Ishikawa (cell line): ENCODE data around the gene SSMEM1.

Experiments used
- CEBPB ChIP-seq: IDR thresholded peaks from 2 replicates; pipeline ENCODE4 v1.6.1; 2012
- CREB1 ChIP-seq: IDR thresholded peaks from 2 replicates; pipeline ENCODE4 v1.6.1; 2012; ENCODE audit warnings: low read depth
- EGR1 ChIP-seq: IDR thresholded peaks from 2 replicates; pipeline ENCODE4 v1.6.1; 2012
- EP300 ChIP-seq: IDR thresholded peaks from 2 replicates; pipeline ENCODE4 v1.6.1; 2012; ENCODE audit warnings: borderline replicate concordance
- FOXM1 ChIP-seq: IDR thresholded peaks from 2 replicates; pipeline ENCODE4 v1.6.1; 2012; ENCODE audit warnings: low read depth, borderline replicate concordance
- MAX ChIP-seq: IDR thresholded peaks from 2 replicates; pipeline ENCODE4 v1.6.1; 2012
- NFIC ChIP-seq: IDR thresholded peaks from 2 replicates; pipeline ENCODE4 v1.6.1; 2012
- RAD21 ChIP-seq: IDR thresholded peaks from 2 replicates; pipeline ENCODE4 v1.6.1; 2012; ENCODE audit warnings: low read depth
- REST ChIP-seq: IDR thresholded peaks from 2 replicates; pipeline ENCODE4 v1.6.1; 2012; ENCODE audit warnings: low read depth, mild to moderate bottlenecking
- TAF1 ChIP-seq: IDR thresholded peaks from 2 replicates; pipeline ENCODE4 v1.6.1; 2012; ENCODE audit warnings: low read depth, mild to moderate bottlenecking
- TCF12 ChIP-seq: IDR thresholded peaks from 2 replicates; pipeline ENCODE4 v1.6.1; 2012; ENCODE audit warnings: low read depth
- TEAD4 ChIP-seq: IDR thresholded peaks from 2 replicates; pipeline ENCODE4 v1.6.1; 2012
- YY1 ChIP-seq: IDR thresholded peaks from 2 replicates; pipeline ENCODE4 v1.6.1; 2012; ENCODE audit warnings: low read depth
- ZBTB7A ChIP-seq: IDR thresholded peaks from 2 replicates; pipeline ENCODE4 v1.6.1; 2012; ENCODE audit warnings: low read depth
- TF ChIP-seq, protein P1 (sequence below): IDR thresholded peaks from 2 replicates; pipeline ENCODE4 v1.6.1; 2012

Gene SSMEM1

DNA sequence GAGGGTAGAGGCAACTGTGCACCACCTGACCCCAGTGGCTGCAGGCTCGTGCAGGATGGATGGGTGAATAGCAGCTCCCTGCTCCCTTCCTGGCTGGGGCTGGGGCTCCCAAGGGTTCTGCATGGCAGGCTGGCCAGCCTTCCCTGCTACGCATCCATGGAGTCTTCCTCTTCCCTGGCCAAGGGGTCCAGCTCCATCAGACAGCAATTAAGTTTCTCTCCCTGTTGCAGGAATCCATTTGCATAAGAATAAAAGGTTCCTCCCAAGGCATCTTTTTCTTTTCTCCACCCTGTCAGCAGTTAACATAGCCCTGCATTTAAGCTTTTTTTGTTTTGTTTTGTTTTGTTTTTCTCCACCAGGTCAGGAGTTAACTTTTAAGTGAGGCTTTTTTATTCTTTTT, 49.0 kb downstream of the SSMEM1 start:
- TF ChIP-seq RAD21 (no peak), TEAD4 (no peak), CEBPB (no peak), NFIC (no peak)

GRCh38 chr7:130258494-130259078, 50.9 kb downstream of the SSMEM1 start:
- no peak for TF ChIP-seq NFIC
- TF ChIP-seq TAF1, result no peak
- TF ChIP-seq, protein P1, sequence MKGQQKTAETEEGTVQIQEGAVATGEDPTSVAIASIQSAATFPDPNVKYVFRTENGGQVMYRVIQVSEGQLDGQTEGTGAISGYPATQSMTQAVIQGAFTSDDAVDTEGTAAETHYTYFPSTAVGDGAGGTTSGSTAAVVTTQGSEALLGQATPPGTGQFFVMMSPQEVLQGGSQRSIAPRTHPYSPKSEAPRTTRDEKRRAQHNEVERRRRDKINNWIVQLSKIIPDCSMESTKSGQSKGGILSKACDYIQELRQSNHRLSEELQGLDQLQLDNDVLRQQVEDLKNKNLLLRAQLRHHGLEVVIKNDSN, result no peak
- no peak for TF ChIP-seq MAX
- no peak for TF ChIP-seq CREB1
- TF ChIP-seq RAD21, result no peak
- TF ChIP-seq FOXM1, result no peak
- TF ChIP-seq TEAD4, result no peak
- no peak for TF ChIP-seq EP300
- no peak for TF ChIP-seq ZBTB7A
- TF ChIP-seq EGR1, result no peak
- TF ChIP-seq CEBPB, result no peak
- TF ChIP-seq REST, result no peak

DNA sequence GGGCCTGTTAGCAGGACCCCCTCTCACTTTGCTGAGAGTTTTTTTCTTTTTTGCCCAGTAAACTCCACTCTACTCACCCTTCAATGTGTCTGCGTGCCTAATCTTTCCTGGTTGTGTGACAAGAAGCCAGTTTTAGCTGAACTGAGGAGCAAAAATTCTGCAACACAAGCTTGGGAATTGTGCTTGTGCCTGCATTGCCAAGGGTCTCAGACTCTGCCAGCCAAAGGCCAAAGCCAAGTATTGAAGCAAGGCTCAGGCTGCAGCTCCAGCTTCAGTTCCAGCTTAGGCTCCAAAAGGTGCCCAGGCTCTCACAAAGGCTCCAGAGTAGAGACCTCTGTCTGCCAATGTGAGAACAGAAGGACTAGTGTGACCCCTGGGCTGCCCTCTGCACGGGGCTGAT, 54.8 kb downstream of the SSMEM1 start:
- TF ChIP-seq YY1, result no peak
- no peak for TF ChIP-seq TCF12
- TF ChIP-seq EGR1, result no peak
- TF ChIP-seq NFIC, result no peak
- no peak for TF ChIP-seq CREB1
- no peak for TF ChIP-seq RAD21
- TF ChIP-seq CEBPB, result no peak
- TF ChIP-seq TEAD4, result no peak
- TF ChIP-seq MAX, result no peak
- no peak for TF ChIP-seq FOXM1
- TF ChIP-seq REST, result no peak
- TF ChIP-seq EP300, result no peak
- no peak for TF ChIP-seq TAF1
- no peak for TF ChIP-seq ZBTB7A
- TF ChIP-seq, protein P1, result no peak

- TF ChIP-seq, protein P1, result no peak
- TF ChIP-seq EGR1 (no peak), FOXM1 (no peak), TCF12 (no peak), EP300 (no peak), NFIC (no peak), TAF1 (no peak), CREB1 (no peak), CEBPB (no peak), REST (no peak), MAX (no peak), ZBTB7A (no peak), RAD21 (no peak), TEAD4 (no peak), YY1 (no peak)
Measured at GRCh38 chr7:130263130-130263529, 55.5 kb downstream of the SSMEM1 start.
